ENCODE data around the gene EARS2. TPM values are rescaled to one million over a fixed set of nuclear protein-coding genes. Genes with fewer than 3 reads are reported as not detected.
A peak's percentile ranks its signal among the peaks of the same experiment; 100 is the strongest.

The EARS2 gene
- total RNA-seq, 1 experiment from 2014 or later, result 101 TPM

DNA sequence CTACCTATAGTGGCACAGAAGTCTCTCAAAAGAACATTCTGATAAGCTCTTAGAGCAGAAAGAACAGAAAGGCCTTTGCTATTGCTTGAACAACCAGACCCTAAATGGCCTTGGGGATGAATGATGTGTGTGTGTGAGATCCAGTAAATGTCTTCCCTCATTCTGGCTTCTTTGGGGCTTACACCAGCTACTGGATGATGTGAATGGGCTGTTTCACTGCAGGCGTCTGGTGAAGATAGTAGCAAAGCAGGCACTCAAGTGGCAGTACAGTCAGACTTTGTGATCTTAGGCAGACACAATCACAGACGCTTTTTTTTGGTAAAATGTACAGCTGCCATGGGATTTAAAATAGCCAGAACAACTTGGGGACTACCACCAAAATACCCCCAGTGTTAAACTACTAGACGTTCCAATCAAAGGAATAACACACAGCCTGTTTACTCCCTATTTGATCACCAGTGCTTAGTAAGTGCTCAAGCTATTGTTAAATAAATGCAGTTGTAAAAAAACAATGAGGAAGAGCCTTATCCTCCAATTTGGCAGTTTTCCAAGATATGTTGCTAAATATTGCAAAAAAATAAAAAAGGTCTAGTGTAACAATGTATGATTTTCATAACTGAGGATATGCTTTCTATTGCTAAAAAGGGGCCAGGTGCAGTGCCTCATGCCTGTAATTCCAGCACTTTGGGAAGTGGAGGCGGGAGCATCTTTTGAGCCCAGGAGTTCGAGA, 21.1 kb upstream of the EARS2 start:
- Histone ChIP-seq H3K4me3 (ENCODE audit: insufficient read depth, low read depth, low read length) (no peak overlapping the region), H3K36me3 (replicated peaks; ENCODE audit: control insufficient read depth, insufficient read depth, low read length) (peaks cover 12% of the 10 kb centered on the region)
- no peak for DNase-seq

DNA sequence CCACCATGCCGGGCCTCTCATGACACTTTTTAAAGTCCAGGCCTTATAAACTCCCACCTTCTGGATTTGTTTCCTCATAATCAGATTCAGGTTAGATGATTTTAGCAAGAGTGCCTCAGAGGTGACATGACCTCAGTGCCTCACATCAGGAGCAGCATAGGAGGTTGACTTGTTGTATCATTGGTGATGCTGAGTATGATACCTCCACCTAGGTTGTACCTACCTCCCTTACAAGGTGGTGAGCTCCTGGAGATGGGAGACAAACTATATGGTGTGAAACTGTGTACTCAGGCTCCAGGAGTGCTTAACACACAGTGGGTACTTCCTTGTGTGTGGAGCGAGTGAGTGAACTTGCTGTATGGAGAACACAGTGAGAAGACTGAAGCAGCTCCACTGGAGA, 20.3 kb upstream of the EARS2 start:
- Histone ChIP-seq H3K36me3 (replicated peaks; ENCODE audit: control insufficient read depth, insufficient read depth, low read length) (peaks cover 15% of the 10 kb centered on the region), H3K27me3 (ENCODE audit: control insufficient read depth, insufficient read depth, low read length) (no peaks in the 10 kb centered on the region), H3K4me3 (ENCODE audit: insufficient read depth, low read depth, low read length) (no peak overlapping the region)
- no peak for DNase-seq

More for the DNA sequence above, 21.1 kb upstream of the EARS2 start:
- no peaks in the 10 kb centered on the region for H3K27me3 ChIP-seq (ENCODE audit: control insufficient read depth, insufficient read depth, low read length)

DNA sequence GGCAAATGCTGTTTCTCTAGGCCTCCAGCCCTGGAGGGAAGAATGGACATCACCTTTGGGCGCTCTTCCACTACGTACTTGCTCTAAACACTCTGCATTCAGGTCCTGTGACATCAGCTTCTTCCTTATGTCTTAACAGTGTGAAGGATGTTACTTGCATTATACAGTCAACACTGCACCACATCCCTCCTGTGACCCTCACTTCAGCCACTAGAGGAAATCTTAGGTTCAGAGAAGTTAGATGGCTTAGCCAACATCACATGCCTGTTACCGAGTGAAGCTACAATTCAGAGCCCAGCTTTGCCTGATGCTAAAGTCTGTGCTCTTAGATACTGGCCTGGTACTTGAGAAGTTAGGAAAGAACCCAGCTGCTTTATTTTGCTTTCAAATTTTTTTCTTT, 18.7 kb upstream of the EARS2 start:
- H3K4me3 ChIP-seq (ENCODE audit: insufficient read depth, low read depth, low read length), result no peak overlapping the region
- DNase-seq, result peak; percentile 46
- no peaks in the 10 kb centered on the region for H3K27me3 ChIP-seq (ENCODE audit: control insufficient read depth, insufficient read depth, low read length)
- peaks cover 20% of the 10 kb centered on the region for H3K36me3 ChIP-seq (replicated peaks; ENCODE audit: control insufficient read depth, insufficient read depth, low read length)

DNA sequence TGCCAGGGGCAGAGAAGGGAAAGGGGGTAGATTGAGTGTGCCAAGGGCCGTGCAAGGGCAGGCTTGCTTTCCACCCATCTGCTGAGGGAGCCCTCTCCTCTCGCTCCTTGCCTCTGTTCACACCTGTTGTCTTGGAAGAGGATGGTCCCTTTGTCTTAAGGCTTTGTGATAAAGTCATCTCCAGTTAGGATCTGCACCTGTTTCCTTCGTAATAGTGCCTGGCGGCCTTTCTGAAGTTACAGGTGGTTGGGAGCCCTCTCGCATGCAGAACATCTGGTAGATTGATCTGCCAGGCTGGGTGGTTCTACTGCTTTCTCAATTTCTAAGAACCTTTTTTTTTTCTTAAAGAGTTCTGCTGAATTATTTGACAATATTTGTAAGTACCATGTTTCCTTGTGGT, 16.7 kb upstream of the EARS2 start:
- H3K4me3 ChIP-seq (ENCODE audit: insufficient read depth, low read depth, low read length), result no peak overlapping the region
- peaks cover 20% of the 10 kb centered on the region for H3K36me3 ChIP-seq (replicated peaks; ENCODE audit: control insufficient read depth, insufficient read depth, low read length)
- no peak for DNase-seq
- H3K27me3 ChIP-seq (ENCODE audit: control insufficient read depth, insufficient read depth, low read length), result no peaks in the 10 kb centered on the region

DNA sequence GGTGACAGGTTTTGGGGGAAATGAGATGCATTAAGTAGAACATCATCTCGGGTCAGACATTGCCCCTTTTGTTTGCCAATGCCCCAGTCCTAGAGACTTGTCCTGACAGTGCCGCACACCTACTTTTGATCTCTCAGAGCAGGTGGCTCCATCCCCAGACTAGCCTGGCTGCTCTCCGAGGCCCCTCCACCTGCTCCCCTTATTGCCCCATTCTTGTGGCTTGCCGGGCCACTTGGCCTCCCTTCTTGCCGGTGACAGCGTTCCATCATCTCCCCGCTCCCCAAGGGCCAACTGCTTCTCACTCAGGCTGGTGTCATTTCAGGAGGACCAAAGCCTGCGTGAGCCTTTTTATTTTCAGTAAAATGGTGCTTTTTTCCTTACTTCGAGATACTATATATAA, 15.2 kb upstream of the EARS2 start:
- DNase-seq, result no peak
- H3K36me3 ChIP-seq (replicated peaks; ENCODE audit: control insufficient read depth, insufficient read depth, low read length), result peaks cover 26% of the 10 kb centered on the region
- no peak overlapping the region for H3K4me3 ChIP-seq (ENCODE audit: insufficient read depth, low read depth, low read length)
- H3K27me3 ChIP-seq (ENCODE audit: control insufficient read depth, insufficient read depth, low read length), result no peaks in the 10 kb centered on the region

DNA sequence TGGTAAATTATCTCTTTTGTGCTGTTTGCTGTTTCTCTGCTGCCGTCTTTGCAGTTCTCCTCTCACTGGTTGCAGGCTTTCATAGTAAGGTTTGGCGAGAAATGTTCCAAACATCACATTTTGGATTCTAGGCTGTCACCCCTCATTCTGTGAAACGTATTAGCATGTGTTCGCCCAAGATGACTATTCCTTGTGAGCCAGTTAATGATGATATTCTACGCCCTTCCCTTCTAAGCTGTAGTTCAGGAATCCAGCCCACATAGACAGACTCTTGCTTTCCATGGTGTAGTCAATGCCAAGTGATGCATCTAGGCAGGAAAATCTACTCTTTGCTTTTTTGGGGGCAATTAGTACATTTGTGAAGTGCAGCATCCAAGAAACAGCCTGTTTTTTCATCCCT, 14.7 kb upstream of the EARS2 start:
- no peak for DNase-seq
- no peaks in the 10 kb centered on the region for H3K27me3 ChIP-seq (ENCODE audit: control insufficient read depth, insufficient read depth, low read length)
- peaks cover 29% of the 10 kb centered on the region for H3K36me3 ChIP-seq (replicated peaks; ENCODE audit: control insufficient read depth, insufficient read depth, low read length)
- no peak overlapping the region for H3K4me3 ChIP-seq (ENCODE audit: insufficient read depth, low read depth, low read length)

DNA sequence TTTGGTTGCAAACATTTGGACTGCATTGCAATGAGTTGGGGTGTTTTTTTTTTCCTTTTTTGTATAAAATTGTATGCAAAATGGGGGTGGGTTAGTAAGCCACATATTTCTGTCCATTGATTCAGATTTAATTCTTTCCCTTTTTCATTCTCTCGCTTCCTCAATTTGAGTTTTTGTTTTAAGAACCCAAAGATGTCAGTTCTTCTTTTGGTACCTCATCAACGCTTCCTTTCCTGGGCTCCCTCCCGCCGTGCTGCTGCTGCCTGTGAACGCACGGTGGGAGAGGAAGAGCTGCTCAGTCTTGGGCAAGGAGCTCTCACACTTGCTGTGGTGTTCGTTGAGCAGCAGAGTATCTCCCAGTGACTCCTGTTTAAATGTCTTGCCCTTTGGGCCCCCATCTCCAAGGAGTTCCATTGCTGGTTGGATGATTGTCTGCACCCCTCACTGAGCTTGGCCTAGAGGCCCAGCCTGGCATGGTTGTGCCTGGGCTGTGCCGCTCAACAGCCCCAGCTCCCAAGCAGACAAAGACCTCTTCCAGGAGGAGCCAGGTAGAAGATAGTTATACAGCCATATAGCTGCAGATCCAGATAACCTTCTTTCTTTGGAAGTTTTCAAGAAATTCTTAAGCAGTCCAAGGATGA, 14.0 kb upstream of the EARS2 start:
- Histone ChIP-seq H3K4me3 (ENCODE audit: insufficient read depth, low read depth, low read length) (no peak overlapping the region), H3K36me3 (replicated peaks; ENCODE audit: control insufficient read depth, insufficient read depth, low read length) (peaks cover 31% of the 10 kb centered on the region), H3K27me3 (ENCODE audit: control insufficient read depth, insufficient read depth, low read length) (no peaks in the 10 kb centered on the region)
- no peak for DNase-seq

DNA sequence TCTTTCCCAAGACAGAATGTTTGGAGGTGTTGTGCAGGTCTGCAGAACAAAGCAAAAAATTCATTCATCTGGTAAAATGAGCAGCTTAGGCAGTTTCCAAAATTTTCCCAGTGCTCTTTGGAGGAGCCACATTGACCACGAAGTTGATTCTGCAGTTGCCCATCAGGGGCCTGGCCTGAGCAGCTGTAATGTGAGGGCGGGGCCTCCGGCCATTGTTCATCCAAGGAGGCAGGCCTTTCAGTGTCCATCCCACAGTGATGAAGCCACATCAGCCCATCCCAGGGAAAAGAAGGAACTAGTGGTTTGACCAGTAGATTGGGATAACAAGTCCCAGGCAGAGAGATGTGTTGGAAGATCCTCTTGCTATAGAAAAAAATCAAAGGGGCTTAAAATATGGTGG, 10.5 kb upstream of the EARS2 start:
- no peaks in the 10 kb centered on the region for H3K27me3 ChIP-seq (ENCODE audit: control insufficient read depth, insufficient read depth, low read length)
- no peak for DNase-seq
- H3K36me3 ChIP-seq (replicated peaks; ENCODE audit: control insufficient read depth, insufficient read depth, low read length), result peaks cover 44% of the 10 kb centered on the region
- H3K4me3 ChIP-seq (ENCODE audit: insufficient read depth, low read depth, low read length), result no peak overlapping the region

DNA sequence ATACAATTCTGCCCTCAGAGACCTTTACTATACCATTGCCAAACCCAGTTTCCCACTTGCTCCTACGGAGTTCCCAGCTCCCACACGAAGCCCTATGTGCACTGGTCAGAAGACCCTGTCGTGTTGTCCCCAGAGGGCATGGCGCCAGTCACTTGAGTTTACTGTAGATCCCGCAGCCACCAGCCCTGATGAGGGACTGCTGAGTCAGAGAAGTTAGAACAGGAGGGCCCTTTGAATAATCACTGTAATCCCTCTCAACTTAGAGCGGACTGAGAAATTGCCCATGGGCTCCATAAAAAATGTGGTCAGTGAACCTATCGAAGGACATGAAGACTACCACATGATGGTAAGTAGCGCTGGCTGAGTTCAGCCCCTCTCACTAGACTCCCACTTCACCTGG, 9.6 kb upstream of the EARS2 start:
- no peak for DNase-seq
- Histone ChIP-seq H3K27me3 (ENCODE audit: control insufficient read depth, insufficient read depth, low read length) (no peaks in the 10 kb centered on the region), H3K36me3 (replicated peaks; ENCODE audit: control insufficient read depth, insufficient read depth, low read length) (peaks cover 42% of the 10 kb centered on the region), H3K4me3 (ENCODE audit: insufficient read depth, low read depth, low read length) (no peak overlapping the region)

DNA sequence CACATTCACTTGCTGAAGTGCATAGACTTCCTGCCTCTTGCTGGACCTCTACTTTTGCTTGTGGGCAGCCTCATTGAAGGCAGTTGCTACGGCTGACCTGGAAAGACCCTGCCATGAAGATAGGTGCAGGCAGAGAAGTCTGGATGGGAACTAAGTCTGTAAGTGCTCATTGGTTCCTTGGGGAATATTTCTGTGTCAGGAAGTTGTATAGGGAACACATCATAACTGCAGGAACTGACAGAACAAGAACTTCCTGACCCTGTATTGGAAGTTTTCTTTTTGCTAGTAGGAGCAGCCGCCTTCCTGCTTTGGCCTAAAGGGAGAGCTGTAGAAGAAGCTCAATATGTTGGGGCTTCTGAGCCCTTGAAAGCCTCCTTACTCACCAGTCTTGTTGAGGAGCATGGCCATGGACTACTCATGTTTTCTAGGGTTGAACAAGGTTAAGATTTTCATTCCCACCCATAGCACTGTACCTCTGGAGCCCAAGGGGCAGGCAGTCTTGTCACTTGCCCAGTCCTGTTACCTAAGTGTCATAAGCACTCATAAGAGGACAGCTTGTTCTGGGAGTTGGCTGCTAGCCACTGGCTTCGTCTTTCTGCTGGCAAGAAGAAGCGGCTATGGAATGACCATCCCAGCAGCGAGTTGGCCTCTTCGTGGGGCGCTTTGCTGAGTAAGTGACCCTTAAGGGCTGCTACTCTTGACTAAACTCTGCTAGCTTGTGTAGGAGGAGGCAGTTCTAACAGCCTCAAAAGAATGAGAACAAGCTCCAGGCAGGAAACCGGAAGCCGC, 7.6 kb upstream of the EARS2 start:
- Histone ChIP-seq H3K36me3 (replicated peaks; ENCODE audit: control insufficient read depth, insufficient read depth, low read length) (peaks cover 49% of the 10 kb centered on the region), H3K27me3 (ENCODE audit: control insufficient read depth, insufficient read depth, low read length) (no peaks in the 10 kb centered on the region), H3K4me3 (ENCODE audit: insufficient read depth, low read depth, low read length) (no peak overlapping the region)
- no peak for DNase-seq

DNA sequence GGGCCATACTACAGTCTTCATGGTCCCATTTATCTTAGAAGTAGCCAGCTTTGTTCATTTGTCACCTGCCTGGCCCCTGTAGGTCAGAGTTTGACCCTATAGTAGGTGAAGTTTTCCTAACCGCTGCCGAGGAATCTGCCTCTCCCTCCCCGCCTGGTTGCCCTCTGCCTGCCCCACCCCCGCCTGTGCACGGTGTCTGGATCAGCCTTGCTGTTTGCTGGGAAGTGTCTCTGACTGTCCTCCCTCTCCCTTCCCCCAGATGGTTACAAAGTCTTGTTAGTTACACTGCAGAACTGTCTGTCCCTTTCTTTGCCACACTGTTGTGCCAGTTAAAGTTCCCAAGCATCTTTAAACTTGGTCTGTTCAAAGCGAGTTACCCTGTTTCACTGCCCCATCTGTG, 6.0 kb upstream of the EARS2 start:
- Histone ChIP-seq H3K36me3 (replicated peaks; ENCODE audit: control insufficient read depth, insufficient read depth, low read length) (peaks cover 52% of the 10 kb centered on the region), H3K4me3 (ENCODE audit: insufficient read depth, low read depth, low read length) (no peak overlapping the region), H3K27me3 (ENCODE audit: control insufficient read depth, insufficient read depth, low read length) (no peaks in the 10 kb centered on the region)
- DNase-seq, result no peak

DNA sequence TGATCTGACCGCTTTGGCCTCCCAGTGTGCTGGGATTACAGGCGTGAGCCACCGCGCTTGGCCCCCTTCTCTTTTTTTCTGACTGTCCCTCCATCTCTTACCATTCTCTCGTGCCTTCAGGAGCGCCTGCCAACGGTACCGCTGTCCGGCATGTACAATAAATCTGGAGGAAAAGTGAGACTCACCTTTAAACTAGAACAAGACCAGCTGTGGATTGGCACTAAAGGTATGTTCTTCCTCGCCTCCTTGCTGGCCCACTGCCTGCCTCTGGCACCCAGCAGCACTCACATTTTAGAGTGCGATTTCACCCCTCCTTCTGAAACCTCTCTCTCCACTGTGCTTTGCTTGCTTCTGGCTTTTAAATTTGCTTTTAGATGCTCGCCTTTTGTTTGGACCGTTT, 5.4 kb upstream of the EARS2 start:
- H3K36me3 ChIP-seq (replicated peaks; ENCODE audit: control insufficient read depth, insufficient read depth, low read length), result peaks cover 48% of the 10 kb centered on the region
- DNase-seq, result no peak
- H3K4me3 ChIP-seq (ENCODE audit: insufficient read depth, low read depth, low read length), result no peak overlapping the region
- no peaks in the 10 kb centered on the region for H3K27me3 ChIP-seq (ENCODE audit: control insufficient read depth, insufficient read depth, low read length)

DNA sequence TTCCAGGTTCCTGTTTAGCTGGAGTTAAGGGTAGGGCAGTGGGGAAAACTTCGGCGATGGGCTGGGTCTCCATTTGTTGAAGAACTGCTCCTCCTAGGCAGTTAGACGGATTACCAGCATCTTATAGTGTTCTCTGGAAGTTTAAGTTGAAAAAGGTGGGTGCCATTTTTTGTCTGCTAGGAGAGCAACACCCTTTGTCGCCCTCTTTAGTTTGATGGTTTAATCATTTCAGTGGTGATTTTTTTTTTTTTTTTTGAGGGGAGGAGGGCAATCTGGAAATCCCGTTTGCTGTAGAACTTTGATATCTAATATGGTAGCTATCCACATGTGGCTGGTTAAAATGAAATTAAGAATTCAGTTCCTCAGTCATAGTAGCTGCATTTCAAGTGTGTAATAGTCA, 4.4 kb upstream of the EARS2 start:
- H3K36me3 ChIP-seq (replicated peaks; ENCODE audit: control insufficient read depth, insufficient read depth, low read length), result peaks cover 42% of the 10 kb centered on the region
- H3K4me3 ChIP-seq (ENCODE audit: insufficient read depth, low read depth, low read length), result no peak overlapping the region
- H3K27me3 ChIP-seq (ENCODE audit: control insufficient read depth, insufficient read depth, low read length), result no peaks in the 10 kb centered on the region
- DNase-seq, result no peak

DNA sequence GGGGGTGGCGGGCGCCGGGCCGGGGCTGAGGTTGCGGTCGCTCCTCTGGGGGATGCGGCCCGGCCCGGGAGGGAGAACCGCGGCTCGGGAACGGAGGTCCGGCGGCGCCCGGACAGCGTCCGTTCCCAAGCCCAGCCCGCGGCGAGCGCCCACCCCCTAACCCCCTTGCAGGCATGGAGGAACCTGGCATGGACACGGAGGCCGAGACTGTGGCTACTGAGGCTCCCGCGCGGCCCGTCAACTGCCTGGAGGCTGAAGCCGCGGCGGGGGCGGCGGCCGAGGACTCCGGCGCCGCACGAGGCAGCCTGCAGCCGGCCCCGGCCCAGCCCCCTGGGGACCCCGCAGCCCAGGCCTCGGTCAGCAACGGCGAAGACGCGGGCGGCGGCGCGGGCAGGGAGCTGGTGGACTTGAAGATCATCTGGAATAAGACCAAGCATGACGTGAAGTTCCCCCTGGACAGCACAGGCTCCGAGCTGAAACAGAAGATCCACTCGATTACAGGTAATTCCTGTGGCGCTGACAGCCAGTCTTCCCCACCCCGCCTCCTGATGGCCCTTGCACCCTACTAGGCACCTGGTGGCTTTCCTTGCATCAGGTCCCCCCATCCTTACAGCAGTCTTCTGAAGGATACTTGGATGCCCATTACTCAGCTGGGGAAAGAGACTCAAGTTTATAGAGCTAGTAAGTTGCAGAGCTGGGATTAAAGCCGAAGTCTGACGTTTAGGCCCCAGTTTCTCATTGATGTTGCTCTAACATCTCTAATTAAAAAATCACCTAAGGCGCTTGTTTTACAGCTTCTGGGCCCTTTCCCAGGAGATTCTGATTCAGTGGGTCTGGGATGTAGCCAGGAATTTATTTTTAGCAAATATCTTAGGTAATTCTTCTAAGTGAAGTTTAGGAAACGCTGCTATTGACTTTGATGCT, 891 bp upstream of the EARS2 start:
- H3K27me3 ChIP-seq (ENCODE audit: control insufficient read depth, insufficient read depth, low read length), result no peaks in the 10 kb centered on the region
- H3K36me3 ChIP-seq (replicated peaks; ENCODE audit: control insufficient read depth, insufficient read depth, low read length), result peaks cover 23% of the 10 kb centered on the region
- H3K4me3 ChIP-seq (ENCODE audit: insufficient read depth, low read depth, low read length), result peak overlapping the region; percentile 88
- no peak for DNase-seq

Data from H7 (cell line).